IMR-90 (cell line): ENCODE measurements around the gene COL4A1.
"Not testable (repeated sequence)": the region's sequence is repeated elsewhere in the genome, so short reads cannot be mapped to it uniquely, and the experiment has no call there.

ENCODE experiments used
- CEBPB ChIP-seq: IDR thresholded peaks from 2 replicates; pipeline ENCODE4 v1.6.1; 2012; ENCODE audit warnings: low read depth, low read length, improper control_type of control experiment
- CTCF ChIP-seq: conservative IDR thresholded peaks from 2 replicates; pipeline ENCODE4 v1.5.1; 2012; ENCODE audit warnings: mild to moderate bottlenecking, low read depth, low read length, improper control_type of control experiment
- FOS ChIP-seq: fragments of 150-350 bp; IDR thresholded peaks from 2 replicates; pipeline ENCODE4 v1.6.1; 2016; ENCODE audit warnings: low read depth, low read length
- MAFK ChIP-seq: IDR thresholded peaks from 2 replicates; pipeline ENCODE4 v1.6.1; 2012; ENCODE audit warnings: low read depth, low read length, improper control_type of control experiment
- MXI1 ChIP-seq: IDR thresholded peaks from 2 replicates; pipeline ENCODE4 v1.6.1; 2012; ENCODE audit warnings: low read depth, mild to moderate bottlenecking, low read length, moderate library complexity, borderline replicate concordance
- POLR2A ChIP-seq: IDR thresholded peaks from 2 replicates; pipeline ENCODE4 v1.6.1; 2012; ENCODE audit warnings: mild to moderate bottlenecking, low read depth, low read length
- RAD21 ChIP-seq: IDR thresholded peaks from 2 replicates; pipeline ENCODE4 v1.6.1; 2012; ENCODE audit warnings: low read length, improper control_type of control experiment
- RCOR1 ChIP-seq: IDR thresholded peaks from 2 replicates; pipeline ENCODE4 v1.6.1; 2012; ENCODE audit warnings: mild to moderate bottlenecking, low read length, improper control_type of control experiment; ENCODE audit not compliant: insufficient replicate concordance
- RFX5 ChIP-seq: IDR thresholded peaks from 2 replicates; pipeline ENCODE4 v1.8.0; 2012; ENCODE audit warnings: low read depth, mild to moderate bottlenecking, low read length, moderate library complexity
- SMC3 ChIP-seq: fragments of 150-350 bp; IDR thresholded peaks from 2 replicates; pipeline ENCODE4 v1.6.1; 2016; ENCODE audit warnings: low read depth, mild to moderate bottlenecking, antibody characterized with exemption, low read length, moderate library complexity
- USF2 ChIP-seq: fragments of 150-350 bp; IDR thresholded peaks from 2 replicates; pipeline ENCODE4 v1.6.1; 2017; ENCODE audit warnings: mild to moderate bottlenecking, antibody characterized with exemption, low read length, low read depth

- TF ChIP-seq CTCF: peak; percentile 32
- TF ChIP-seq MAFK, RCOR1, SMC3, USF2, MXI1, POLR2A, CEBPB, RFX5, RAD21, FOS: not testable (repeated sequence)
These were observed 194.6 kb downstream of the COL4A1 start for GRCh38 chr13:110112379-110112778.
